ENCODE data around the gene CLMN. TPM values are rescaled to one million over a fixed set of nuclear protein-coding genes. Genes with fewer than 3 reads are reported as not detected.

The CLMN gene
- total and polyA plus RNA-seq, 9 of the 15 experiments (the other 6 are each of a cell fraction or from before 2014, with no cell fraction given) = 0.01 to 0.18 (median 0.07) TPM; not detected in 4

DNA sequence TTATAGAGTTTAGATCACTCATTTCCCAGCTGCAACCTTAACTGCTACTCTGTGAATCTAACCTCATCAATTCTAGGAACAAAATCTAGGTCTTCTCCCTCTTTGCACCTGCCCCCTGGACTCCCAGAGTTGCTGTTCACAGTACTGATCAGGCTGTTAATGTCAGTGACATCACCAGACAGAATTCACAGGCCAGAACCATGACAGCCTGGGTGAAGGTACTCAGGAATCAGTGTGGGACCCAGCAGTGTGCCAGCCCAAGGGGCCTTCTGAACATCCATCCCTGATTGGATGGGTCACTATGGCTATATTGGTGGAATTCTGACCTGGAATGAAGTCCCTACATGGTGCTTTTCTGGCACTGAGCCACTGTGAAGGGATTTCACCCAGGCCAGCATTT is 72.8 kb downstream of the CLMN start:
- Histone ChIP-seq H3K9me1 (ENCODE audit: control insufficient read depth, insufficient read depth, low read length) (no peaks in the 10 kb centered on the region), H4K20me1 (replicated peaks; ENCODE audit: control insufficient read depth, insufficient read depth, low read length) (no peaks in the 10 kb centered on the region), H3K9me3 (replicated peaks; ENCODE audit: control insufficient read depth, insufficient read depth, low read depth, low read length) (no peaks in the 10 kb centered on the region), H3K9ac (ENCODE audit: insufficient read depth in 1 of 2, low read depth in 2 of 2, low read length in 2 of 2) (no peak overlapping the region), H3K27me3 (ENCODE audit: control insufficient read depth in 2 of 2, insufficient read depth in 2 of 2, low read length in 2 of 2) (no peaks in the 10 kb centered on the region), H3K36me3 (ENCODE audit: control insufficient read depth, insufficient read depth, low read length) (no peaks in the 10 kb centered on the region), H2AFZ (ENCODE audit: low read depth, low read length) (no peak overlapping the region), H3K27ac (ENCODE audit: extremely low read depth, low read depth, low read length) (no peak overlapping the region), H3K4me2 (ENCODE audit: insufficient read depth, low read length) (no peak overlapping the region), H3K79me2 (ENCODE audit: control insufficient read depth, insufficient read depth, low read length) (no peaks in the 10 kb centered on the region), H3K4me1 (replicated peaks in 1 of 2; ENCODE audit: control insufficient read depth in 2 of 2, insufficient read depth in 2 of 2, low read length in 2 of 2) (no peaks in the 10 kb centered on the region), H3K4me3 (no peak overlapping the region)
- in situ Hi-C loops (cut with MboI) = no loop called here
- FAIRE-seq (no peak), ATAC-seq (no peak), DNase-seq (ENCODE audit: extremely low read depth in 1 of 4, low spot score in 3 of 4) (no peak)
- no peak for TF ChIP-seq HEY1 (CRISPR knock-in tag; IDR thresholded peaks at IDR 0.05; ENCODE audit: borderline replicate concordance)
- no peak for TF ChIP-seq CHD4 (IDR thresholded peaks at IDR 0.05; ENCODE audit: insufficient read depth, insufficient replicate concordance, low read depth, low read length, poor library complexity, severe bottlenecking)
- CTCF ChIA-PET (ENCODE audit: low intra/inter-chr PET ratio) = no interaction called here
- POLR2A ChIA-PET = no interaction called here
- intact Hi-C loops (cut with micrococcal nuclease) = no loop called here
- BruUV-seq (replicated peaks) = no TSS peak

DNA sequence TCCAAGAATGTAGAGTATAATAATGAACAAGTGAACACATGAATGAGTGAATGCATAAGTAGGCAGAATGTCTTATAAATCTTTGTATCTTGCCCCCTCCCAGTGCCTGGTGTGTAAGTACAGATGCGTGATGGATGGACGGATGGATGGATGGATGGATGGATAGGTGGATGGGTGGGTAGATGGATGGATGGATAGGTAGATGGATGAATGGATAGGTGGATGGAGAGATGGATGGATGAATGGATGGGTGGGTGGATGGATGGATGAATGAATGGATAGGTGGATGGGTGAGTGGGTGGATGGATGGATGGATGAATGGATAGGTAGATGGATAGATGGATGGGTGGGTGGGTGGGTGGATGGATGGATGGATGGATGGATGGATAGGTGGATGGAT is 74.4 kb downstream of the CLMN start:
- no peaks in the 10 kb centered on the region for H3K36me3 ChIP-seq (ENCODE audit: control insufficient read depth, insufficient read depth, low read length)
- in situ Hi-C loops (cut with MboI) = no loop called here
- H3K4me1 ChIP-seq (replicated peaks in 1 of 2; ENCODE audit: control insufficient read depth in 2 of 2, insufficient read depth in 2 of 2, low read length in 2 of 2) = no peaks in the 10 kb centered on the region
- BruUV-seq (replicated peaks) = no TSS peak
- ATAC-seq (no peak), FAIRE-seq (no peak), DNase-seq (ENCODE audit: extremely low read depth in 1 of 4, low spot score in 3 of 4) (no peak)
- no peaks in the 10 kb centered on the region for H3K9me3 ChIP-seq (replicated peaks; ENCODE audit: control insufficient read depth, insufficient read depth, low read depth, low read length)
- no peaks in the 10 kb centered on the region for H3K9me1 ChIP-seq (ENCODE audit: control insufficient read depth, insufficient read depth, low read length)
- H3K4me3 ChIP-seq = no peak overlapping the region
- no peaks in the 10 kb centered on the region for H4K20me1 ChIP-seq (replicated peaks; ENCODE audit: control insufficient read depth, insufficient read depth, low read length)
- H2AFZ ChIP-seq (ENCODE audit: low read depth, low read length) = no peak overlapping the region
- H3K4me2 ChIP-seq (ENCODE audit: insufficient read depth, low read length) = no peak overlapping the region
- peaks cover under 1% of the 10 kb centered on the region in 2 experiments; a peak in 2 of 5 replicates for H3K27me3 ChIP-seq (ENCODE audit: control insufficient read depth in 2 of 2, insufficient read depth in 2 of 2, low read length in 2 of 2)
- POLR2A ChIA-PET = interaction anchor here (0.5 kb wide), 1 partner anchor 542 kb away, joined by 3 read pairs; no protein-coding TSS in a partner anchor
- H3K9ac ChIP-seq (ENCODE audit: insufficient read depth in 1 of 2, low read depth in 2 of 2, low read length in 2 of 2) = no peak overlapping the region
- intact Hi-C loops (cut with micrococcal nuclease) = no loop called here
- WGBS (ENCODE audit: insufficient coverage, low coverage, missing lambda C conversion rate) = 0% methylated on average over 2 of the region's 2 CpGs
- CTCF ChIA-PET (ENCODE audit: low intra/inter-chr PET ratio) = no interaction called here
- no peak overlapping the region for H3K27ac ChIP-seq (ENCODE audit: extremely low read depth, low read depth, low read length)
- no peaks in the 10 kb centered on the region for H3K79me2 ChIP-seq (ENCODE audit: control insufficient read depth, insufficient read depth, low read length)
- TF ChIP-seq ATF6 (CRISPR knock-in tag; IDR thresholded peaks at IDR 0.05) = no peak
- TF ChIP-seq E2F5 (CRISPR knock-in tag; IDR thresholded peaks at IDR 0.05) = no peak
- no peak for TF ChIP-seq ILF3 (IDR thresholded peaks at IDR 0.05; ENCODE audit: borderline replicate concordance)
- no peak for TF ChIP-seq ZNF23 (CRISPR knock-in tag; IDR thresholded peaks at IDR 0.05)
- TF ChIP-seq, protein P1, sequence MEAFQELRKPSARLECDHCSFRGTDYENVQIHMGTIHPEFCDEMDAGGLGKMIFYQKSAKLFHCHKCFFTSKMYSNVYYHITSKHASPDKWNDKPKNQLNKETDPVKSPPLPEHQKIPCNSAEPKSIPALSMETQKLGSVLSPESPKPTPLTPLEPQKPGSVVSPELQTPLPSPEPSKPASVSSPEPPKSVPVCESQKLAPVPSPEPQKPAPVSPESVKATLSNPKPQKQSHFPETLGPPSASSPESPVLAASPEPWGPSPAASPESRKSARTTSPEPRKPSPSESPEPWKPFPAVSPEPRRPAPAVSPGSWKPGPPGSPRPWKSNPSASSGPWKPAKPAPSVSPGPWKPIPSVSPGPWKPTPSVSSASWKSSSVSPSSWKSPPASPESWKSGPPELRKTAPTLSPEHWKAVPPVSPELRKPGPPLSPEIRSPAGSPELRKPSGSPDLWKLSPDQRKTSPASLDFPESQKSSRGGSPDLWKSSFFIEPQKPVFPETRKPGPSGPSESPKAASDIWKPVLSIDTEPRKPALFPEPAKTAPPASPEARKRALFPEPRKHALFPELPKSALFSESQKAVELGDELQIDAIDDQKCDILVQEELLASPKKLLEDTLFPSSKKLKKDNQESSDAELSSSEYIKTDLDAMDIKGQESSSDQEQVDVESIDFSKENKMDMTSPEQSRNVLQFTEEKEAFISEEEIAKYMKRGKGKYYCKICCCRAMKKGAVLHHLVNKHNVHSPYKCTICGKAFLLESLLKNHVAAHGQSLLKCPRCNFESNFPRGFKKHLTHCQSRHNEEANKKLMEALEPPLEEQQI (IDR thresholded peaks at IDR 0.05) = no peak
- no peak for TF ChIP-seq DLX4 (CRISPR knock-in tag; IDR thresholded peaks at IDR 0.05)
- TF ChIP-seq CREB1 (IDR thresholded peaks at IDR 0.05) = no peak
- TF ChIP-seq CREB1 (CRISPR knock-in tag; IDR thresholded peaks at IDR 0.05) = no peak
- TF ChIP-seq ZFP30 (CRISPR knock-in tag; IDR thresholded peaks at IDR 0.05; ENCODE audit: borderline replicate concordance) = no peak

All from K562 (cell line).